HG03066 (cell line): Measurements from ENCODE around the gene TMEM135.
"Not testable (repeated sequence)": the region's sequence is repeated elsewhere in the genome, so short reads cannot be mapped to it uniquely, and the experiment has no call there.

Source experiments
- ATAC-seq: cut with Tn5 transposase; IDR thresholded peaks from one replicate; pipeline ENCODE4 v1.9.1; 2021; ENCODE audit warnings: low read depth; ENCODE audit not compliant: unreplicated experiment

The TMEM135 gene

DNA sequence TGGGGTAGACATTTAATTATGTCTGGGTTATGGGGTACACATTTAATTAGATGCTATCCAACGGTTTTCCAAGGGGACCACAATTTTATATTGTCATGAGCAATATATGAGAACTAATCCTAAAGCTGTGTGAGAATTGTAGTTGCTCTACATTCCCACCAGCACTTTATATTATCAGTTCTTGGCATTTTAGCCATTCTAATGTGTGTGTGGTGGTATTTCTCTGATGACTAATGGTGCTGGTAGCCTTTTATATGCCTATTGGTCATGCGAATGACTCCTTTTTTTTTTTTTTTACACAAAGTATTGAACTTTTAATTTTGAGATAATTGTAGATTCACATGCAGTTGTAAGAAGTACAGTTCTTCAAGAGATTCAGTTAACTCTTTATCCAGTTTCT, 26.2 kb downstream of the TMEM135 start:
- ATAC-seq = no peak

DNA sequence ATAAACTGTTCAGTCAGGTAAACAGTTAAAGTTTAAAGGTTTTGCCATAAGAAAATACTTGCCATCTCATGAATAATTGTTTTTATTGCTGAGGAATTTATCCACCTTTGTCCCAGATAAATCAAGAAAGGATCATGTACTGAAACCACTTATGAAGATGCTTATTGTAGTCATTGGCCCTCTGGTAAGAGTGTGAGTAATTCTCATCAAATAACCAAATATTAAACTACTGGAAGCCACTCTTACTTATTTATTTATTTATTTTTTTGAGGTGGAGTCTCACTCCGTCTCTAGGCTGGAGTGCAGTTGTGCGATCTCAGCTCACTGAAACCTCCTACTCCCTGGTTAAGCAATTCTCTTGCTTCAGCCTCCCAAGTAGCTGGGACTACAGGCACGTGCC, 35.1 kb downstream of the TMEM135 start:
- ATAC-seq = no peak

DNA sequence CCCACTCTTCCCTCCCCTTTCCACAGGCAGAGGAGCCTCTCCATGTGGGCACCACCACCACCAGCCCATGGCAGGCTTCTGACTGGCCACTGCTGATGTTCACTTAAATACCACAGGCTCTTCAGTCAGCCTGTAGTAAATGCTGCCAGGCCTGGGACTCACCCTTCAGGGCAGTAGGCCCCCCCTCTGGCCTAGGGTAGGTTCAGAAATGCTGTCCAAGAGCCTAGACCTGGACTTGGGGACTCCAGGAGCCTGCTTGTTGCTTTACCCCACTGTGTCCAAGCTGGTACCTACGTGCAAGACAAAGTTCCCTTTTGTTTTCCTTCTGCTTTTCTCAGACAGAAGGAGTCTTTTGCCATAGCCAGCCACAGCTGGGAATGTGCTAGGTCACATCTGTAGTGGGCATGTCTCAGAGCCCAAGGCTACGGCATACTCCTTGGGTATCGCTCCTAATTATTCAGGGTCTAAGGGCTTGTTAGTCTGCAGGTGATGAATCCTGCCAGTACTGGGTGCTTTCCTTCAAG, 38.6 kb downstream of the TMEM135 start:
- no peak for ATAC-seq

DNA sequence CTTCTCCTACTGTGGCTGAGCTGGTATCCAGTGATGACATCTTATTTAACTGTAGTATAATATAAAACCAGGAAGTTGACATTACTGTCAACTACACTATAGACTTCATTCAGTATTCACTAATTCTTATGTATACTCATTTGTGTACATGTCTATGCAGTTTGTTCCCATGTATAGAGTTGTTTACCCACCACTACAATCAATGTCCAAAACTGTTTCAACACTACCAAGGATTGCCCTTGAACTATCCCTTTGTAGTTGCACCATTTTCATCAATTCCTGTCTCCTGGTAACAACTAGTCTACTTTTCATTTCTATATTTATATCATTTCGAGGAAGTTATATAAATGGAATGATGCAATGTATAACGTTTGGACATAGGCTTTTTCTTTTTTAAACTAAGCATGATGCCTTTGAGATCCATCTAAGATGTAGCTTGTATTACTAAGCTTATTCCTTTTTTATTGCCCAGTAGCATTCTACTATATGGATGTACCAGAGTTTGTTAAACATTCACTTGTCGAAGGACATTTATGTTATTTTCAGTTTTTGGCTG, 39.2 kb downstream of the TMEM135 start:
- ATAC-seq = no peak

DNA sequence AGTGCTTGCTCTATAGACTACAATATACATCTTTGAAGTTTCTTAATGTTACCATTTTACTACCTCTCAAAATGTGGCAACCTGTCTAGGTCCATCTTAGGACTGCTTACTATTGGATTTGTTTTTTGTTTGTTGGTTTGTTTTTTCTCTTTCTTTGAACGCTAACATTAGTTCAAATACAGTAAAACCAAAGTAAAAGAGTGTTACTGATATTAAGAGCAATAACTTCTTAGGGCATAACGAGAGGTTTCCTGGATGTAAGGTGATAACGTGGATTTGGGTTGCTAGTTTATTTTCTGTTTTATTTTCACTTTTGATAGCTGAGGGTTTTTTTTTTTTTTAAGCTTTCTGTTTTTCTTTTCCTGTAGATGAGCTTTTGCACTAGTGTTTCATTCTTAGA, 43.6 kb downstream of the TMEM135 start:
- ATAC-seq = peak; percentile 63

DNA sequence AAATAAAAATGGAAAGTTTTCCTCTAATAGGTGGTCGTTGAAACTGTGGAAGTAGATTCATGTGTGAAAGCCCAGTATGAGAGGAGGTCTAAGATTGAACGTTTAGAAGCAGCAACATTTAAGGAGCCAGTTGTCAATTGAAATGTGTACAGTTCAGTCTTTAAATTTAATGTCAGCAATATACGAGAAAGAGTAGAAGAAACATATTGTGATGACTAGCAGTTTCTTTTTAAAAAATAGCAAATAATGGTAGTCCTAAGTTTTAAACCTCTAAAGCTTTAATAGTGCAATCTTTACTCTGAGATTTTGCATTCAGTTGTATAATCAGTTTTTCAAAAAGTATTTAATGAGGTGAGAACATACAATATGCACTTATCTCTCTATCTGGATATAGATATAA, 44.9 kb downstream of the TMEM135 start:
- no peak for ATAC-seq

DNA sequence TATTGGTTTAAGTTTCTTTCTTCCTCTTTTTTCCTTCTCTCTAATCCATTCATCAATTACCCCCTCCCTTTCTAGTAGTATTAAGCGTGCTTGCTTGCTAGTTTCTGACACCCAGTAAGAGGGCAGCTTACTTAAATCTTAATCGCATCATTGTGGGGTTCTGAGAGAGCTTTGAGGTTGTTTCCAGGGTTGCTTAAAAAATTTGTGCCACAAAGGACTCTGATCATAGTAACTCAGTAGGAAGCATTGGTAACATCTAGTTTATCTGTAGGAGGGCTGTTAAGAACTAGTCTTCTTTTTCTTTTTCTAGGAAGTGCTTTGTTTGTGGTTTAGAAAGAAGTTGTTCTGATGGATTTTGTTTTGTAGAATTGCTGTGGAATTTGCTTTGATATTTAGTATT, 45.3 kb downstream of the TMEM135 start:
- ATAC-seq = no peak

DNA sequence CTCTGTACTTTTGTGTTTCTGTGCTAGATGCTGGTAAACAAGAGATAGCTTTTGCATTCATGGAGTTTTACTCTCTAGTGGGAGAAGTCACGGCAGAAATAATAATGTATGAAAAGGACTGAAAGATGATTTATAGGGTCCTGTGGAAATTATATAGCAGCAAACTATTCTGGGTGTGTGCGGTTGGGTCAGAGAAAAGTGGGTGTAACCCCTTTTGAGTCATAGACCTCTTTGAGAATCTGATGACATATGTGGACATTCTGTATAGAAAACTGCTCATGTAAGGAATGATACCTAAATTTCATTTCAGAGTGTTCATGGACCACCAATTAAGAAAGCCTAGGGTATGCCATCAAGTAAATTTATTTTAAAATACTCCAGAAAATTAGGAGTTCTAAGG, 54.4 kb downstream of the TMEM135 start:
- ATAC-seq = no peak

DNA sequence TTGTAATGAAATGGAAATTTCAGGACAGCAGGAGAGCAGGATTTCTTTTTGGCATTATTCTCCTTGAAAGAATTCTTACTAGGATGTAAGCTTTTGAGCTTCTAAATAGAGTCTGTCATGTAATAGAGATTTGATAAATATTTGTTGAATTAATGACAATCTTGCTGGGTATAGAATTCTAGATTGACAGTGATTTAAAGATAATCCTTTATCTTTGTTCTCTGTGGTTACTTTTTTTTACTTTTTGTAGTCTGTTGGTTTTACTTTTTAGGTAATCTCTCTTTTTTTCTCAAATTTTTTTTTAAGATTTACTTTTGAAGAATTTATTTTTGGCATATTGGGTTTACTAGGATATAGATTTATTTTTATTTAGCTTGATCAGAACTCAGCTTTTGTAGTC, 54.8 kb downstream of the TMEM135 start:
- ATAC-seq = no peak

DNA sequence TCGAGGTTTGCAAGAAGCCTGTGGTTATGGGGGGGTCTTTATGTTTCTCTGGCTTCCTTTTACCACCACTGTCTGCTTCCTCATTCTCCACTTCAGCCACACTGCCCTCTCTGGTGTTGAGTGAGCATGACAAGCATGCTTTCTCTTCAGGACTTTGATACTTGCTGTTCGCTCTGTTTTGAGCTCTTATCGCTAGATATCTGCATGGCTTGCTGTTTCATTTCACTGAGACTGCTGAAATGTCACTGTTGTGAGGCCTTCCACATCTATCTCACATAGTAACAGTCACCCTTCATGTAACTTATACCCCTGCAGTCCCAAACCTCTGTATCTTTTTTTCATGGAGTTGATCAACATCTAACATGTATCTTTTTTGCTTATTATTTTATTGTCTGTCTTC, 59.8 kb downstream of the TMEM135 start:
- ATAC-seq = peak; percentile 58

DNA sequence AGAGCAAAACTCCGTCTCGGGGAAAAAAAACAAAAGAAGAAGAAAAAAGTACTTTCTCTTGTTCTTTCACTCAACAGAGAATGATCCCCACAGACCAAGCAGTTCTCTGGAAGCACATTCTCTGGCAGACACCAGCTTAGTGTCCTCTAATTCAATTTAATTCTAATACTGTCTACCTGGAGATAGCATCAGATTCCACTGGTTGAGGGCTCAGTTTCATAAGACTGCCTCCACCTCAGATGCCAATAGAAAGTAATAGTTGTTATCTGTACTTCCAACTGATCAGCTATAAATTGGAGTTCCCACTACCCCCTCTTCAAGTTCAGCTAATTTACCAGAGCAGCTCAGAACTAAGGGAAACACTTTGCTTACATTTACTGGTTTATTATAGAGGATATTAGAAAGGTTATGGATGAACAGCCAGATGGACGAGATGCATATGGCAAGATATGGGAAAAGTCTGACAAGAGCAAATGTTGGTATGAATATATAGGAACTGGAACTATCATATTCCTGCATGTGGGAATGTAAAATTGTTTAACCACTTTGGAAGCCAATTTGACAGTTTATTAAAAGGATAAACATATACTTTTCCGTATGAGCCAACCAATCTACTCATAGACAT, 64.3 kb downstream of the TMEM135 start:
- ATAC-seq = no peak

DNA sequence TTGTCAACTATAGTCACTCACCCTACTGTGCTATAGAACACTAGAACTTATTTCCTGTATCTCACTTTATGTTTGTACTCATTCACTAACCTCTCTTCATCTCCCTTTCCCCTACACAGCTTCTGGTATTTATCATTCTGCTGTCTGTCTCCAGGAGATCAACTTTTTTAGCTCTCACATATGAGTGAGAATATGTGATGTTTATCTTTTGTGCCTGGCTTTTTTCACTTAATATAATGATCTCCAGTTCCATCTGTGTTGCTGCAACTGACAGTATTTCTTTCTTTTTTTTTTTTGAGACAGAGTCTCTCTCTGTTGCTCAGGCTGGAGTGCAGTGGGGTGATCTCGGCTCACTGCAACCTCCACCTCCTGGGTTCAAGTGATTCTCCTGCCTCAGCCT, 68.1 kb downstream of the TMEM135 start:
- not testable (repeated sequence) for ATAC-seq

DNA sequence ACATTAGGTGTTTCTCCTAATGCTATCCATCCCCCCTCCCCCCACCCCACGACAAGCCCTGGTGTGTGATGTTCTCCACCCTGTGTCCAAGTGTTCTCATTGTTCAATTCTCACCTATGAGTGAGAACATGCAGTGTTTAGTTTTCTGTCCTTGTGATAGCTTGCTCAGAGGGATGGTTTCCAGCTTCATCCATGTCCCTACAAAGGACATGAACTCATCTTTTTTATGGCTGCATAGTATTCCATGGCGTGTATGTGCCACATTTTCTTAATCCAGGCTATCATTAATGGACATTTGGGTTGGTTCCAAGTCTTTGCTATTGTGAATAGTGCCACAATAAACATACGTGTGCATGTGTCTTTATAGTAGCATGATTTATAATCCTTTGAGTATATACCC, 69.6 kb downstream of the TMEM135 start:
- not testable (repeated sequence) for ATAC-seq

DNA sequence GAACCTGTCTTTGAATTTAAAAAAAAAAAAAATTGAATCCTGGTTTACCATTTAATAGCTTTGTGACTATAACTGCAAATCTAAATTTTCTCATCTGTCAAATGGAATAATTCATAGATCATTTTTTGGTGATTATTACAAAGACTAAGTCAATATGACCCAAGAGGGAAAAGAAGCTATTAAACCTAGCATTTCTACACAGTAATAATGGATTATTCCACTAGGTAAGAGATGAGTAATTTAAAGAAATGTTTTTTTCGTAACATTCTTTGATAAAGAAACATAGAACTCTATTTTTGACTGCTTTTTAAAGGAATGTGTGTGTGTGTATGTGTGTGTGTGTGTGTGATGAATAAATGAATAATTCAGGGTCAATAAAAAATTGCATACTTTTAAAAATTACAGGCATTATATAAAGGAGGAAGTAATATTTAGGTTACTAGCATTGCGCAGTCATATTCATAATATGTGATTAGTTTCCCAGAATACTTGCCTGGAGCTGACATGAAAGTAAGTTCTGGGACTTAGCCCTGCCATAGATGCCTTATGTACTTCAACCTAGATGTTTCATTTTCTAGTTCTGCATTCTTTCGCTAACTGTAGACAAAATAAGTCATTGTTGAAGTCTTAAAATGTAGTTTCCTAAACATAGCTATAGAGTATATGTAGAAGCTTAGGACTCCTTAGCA, 72.9 kb downstream of the TMEM135 start:
- no peak for ATAC-seq

DNA sequence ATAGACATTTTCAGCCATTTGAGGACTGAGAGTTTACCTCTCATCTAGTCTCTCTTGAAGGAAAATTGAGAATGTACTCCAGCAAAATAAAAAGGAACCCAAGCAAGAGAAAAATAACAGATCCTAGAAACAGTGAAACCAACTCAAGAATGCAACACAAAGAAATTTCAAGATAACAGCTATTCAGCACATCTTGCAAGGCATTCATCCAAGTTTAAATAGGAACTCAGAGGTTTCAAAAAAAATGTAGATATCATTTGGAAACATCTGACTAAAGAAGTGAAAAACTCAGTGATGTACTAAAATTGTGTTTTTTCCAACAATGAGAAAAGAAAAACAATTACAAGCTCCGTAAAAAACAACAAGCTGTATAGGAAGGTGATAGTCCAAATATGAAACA, 76.4 kb downstream of the TMEM135 start:
- no peak for ATAC-seq

DNA sequence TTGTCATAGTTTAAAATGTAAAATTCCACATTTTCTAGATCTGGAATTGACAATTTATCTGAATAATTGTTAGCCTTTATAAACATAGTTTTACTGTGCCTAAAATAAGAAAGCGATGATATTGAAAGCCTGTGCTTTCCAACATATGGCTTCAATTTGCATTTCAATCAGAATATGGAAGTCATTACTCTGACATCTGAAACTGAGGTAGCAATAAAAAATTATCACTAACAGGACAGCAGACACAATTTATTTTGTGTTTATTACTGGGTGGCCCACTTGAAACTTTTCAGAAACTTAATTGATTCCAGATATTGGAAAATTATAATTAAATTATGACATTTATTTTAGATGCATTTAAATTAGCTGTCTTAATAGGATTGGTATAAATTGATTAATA, 78.5 kb downstream of the TMEM135 start:
- ATAC-seq = no peak

DNA sequence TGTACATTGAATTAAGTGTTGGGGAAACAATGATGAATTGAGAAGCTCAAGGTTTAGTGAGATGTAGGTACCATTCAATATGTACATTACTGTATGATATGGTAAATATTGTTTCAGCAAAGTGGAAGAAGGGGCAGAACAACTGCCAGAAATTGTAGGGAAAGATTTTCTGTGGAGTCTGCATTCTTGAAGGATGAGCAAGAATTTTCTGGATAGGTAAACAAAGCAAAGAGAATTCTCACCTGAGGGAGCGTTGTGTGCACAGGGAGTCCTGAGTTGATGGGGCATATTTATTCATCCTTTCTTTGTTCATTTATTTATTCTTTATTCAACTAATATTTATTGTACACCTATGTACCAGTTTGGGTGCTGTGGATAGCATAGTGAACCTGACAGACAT, 83.2 kb downstream of the TMEM135 start:
- no peak for ATAC-seq

DNA sequence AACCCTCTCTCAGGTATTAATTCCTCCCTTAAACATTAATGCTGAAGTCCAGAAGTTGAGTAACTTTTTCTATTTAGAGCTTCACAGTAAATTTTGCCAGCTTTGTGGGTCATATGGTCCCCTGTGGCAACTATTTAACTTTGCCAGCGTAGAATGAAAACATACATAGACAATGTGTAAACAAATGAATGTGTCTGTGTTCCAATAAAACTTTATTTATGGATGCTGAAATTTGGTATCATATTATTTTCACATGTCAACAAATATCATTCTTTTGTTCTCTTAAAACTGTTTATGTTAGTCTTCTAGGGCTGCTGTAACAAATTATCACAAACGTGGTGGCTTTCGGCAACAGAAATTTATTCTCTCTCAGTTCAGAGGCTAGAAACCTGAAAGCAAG, 85.1 kb downstream of the TMEM135 start:
- no peak for ATAC-seq

DNA sequence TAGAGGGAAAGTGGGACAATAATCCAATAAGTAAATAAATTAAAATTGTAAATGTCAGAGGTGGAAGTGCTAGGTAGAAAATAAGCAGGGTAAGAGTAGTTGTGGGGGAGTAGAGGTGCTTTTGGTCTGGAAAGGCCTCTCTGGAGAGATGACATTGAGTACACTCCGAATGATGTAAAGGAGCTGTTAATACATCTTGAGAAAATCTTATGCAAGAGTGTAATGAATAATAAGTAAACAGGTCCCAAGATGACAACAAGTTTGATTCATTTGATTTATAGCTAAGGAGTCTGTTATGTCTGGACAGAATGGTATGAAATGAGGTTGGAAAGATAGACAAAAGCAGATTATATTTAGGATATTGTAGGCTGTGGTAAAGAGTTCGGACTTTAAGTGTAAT, 87.5 kb downstream of the TMEM135 start:
- ATAC-seq = no peak

DNA sequence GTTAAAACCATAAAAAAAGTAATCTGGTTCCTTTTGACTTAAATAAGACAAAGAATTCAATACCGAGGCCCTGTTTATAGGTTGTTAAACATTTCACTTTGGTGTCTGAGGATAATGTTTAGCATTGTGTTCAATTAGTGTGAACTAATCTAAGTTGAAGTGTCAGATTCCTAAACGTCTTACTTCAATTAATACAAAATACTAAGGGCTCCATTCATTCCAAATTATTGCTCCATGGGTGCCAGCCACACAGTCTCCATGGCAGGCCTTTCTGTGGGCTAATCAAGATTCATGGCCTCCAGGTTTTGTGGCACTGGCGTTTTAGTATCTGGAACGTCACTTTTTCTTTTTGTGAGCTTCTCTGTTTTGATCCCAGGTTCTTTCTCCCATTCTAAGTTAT, 89.4 kb downstream of the TMEM135 start:
- no peak for ATAC-seq

DNA sequence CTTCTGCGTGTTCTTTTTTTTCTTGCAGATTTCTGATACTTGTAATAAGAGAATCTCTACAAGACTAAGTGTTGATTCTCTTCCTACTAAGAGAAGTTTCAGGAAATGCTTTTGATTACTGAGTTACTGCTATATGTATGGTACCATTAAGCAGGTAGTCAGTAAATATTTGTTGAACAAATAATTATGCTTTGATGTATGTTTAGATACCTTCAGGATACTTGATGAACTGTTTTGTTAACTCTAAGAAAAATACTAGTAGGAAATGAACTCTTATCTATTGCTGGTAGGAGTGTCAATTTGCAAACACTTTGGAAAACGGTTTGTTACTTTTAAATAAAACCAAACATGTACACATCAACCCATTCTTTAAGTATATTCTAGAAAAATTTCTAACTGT, 90.6 kb downstream of the TMEM135 start:
- ATAC-seq = no peak

DNA sequence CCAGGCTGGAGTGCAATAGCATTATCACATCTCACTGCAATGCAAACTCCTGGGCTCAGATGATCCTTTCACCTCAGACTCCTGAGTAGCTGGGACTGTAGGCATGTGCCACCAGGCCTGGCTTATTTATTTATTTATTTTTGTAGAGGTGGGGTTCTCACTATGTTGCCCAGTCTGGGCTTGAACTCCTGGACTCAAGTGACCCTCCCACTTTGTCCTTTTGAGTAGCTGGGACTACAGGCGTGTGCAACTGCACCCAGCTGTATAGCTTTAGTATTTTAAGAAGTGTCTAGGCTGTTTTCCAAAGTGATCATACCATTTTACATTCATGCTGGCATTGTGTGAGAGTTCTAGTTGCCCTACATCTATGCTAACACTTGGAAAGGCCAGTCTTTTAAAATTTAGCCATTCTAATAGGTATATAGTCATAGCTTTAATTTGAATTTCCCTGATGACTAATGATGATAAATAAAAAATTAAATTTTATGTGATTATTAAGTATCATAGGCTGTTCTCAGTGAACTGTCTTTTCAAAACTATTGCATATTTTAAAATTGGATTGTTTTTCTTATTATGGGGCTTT, 96.9 kb downstream of the TMEM135 start:
- ATAC-seq = no peak
